ENCODE results near the gene RBFOX2.

DNA sequence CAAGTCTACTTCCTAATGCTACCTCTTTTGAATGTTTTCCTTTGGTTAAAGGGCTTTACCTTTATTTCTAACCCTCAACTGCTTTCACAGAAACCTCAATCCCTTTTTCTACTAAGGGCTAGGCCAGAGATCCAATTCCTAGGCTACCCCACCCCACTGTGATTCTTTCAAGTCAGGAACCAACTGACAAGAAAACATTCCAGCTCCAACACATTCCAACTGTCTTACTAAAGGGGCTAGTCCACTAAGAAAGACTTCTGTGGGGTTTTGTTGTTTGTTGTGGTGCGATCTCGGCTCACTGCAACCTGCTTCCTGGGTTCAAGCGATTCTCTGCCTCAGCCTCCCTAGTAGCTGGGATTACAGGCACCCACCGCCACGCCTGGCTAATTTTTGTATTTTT lies 159.7 kb downstream of the RBFOX2 start:
- TF ChIP-seq CTCF (IDR thresholded peaks at IDR 0.05): no peak
- TF ChIP-seq POLR2A (IDR thresholded peaks at IDR 0.05): no peak

Data from Peyer's patch (tissue), 4 donors.